SK-N-SH (cell line): ENCODE measurements around the gene UBE2D4. TPM values are rescaled to one million over a fixed set of nuclear protein-coding genes. Genes with fewer than 3 reads are reported as not detected.
A peak's percentile ranks its signal among the peaks of the same experiment; 100 is the strongest.

Experiments
- CTCF ChIA-PET: fragments of 300-600, 350-600 bp; formaldehyde crosslinking; extraction: SDS; loops from one replicate; lab custom pipeline; 2021; lab: Yijun Ruan, JAX
- POLR2A ChIA-PET: fragments of 350-600 bp; sonication (Branson Sonifier 250); formaldehyde crosslinking; extraction: SDS; loops from one replicate; lab custom pipeline; 2020; ENCODE audit warnings: antibody characterized with exemption, inconsistent platforms; lab: Yijun Ruan, JAX
- DNase-seq: peaks from one replicate; pipeline ENCODE4 v3.0.0; 2012
- H2AFZ ChIP-seq: fragments of 200-600 bp; sonication (generic); 2 replicates; pipeline ENCODE4 v1.8.1; 2016; ENCODE audit warnings: antibody characterized with exemption, mild to moderate bottlenecking, low read depth
- H3F3A ChIP-seq: fragments of 200-600 bp; sonication (generic); replicated peaks from 2 replicates; pipeline ENCODE3; 2016; ENCODE audit warnings: antibody characterized with exemption, mild to moderate bottlenecking; ENCODE audit not compliant: insufficient read depth
- H3K27ac ChIP-seq, 2 experiments: fragments of 200-500 bp in 1 of 2; fragments of 200-600 bp in 1 of 2; sonication (Bioruptor generic) in 1 of 2; sonication (generic), shearing (Covaris generic) in 1 of 2; 2 replicates each; pipeline versions ENCODE4 v1.5.1 to v1.6.1; 2014 to 2016; ENCODE audit warnings: low read depth in 2 of 2, inconsistent platforms in 1 of 2, low read length in 1 of 2, mild to moderate bottlenecking in 1 of 2, mixed read lengths in 1 of 2
- H3K27me3 ChIP-seq: fragments of 200-600 bp; sonication (generic), shearing (Covaris generic); 2 replicates; pipeline ENCODE4 v1.6.1; 2016; ENCODE audit warnings: mixed run types; ENCODE audit not compliant: insufficient read depth
- H3K36me3 ChIP-seq, 2 experiments: fragments of 200-500 bp in 1 of 2; fragments of 200-600 bp in 1 of 2; sonication (Bioruptor generic) in 1 of 2; sonication (generic) in 1 of 2; replicated peaks in 1 of 2; 2 replicates each; pipeline versions ENCODE3 to v1.5.1; 2014 to 2016; ENCODE audit warnings: low read length in 1 of 2, mild to moderate bottlenecking in 1 of 2; ENCODE audit not compliant: insufficient read depth in 2 of 2, control insufficient read depth in 1 of 2
- H3K4me1 ChIP-seq, 2 experiments: fragments of 200-500 bp in 1 of 2; fragments of 200-600 bp in 1 of 2; sonication (Bioruptor generic) in 1 of 2; sonication (generic), shearing (Covaris generic) in 1 of 2; 2 replicates each; pipeline versions ENCODE4 v1.5.1 to v1.6.1; 2014 to 2016; ENCODE audit warnings: low read depth in 1 of 2, low read length in 1 of 2, mixed run types in 1 of 2; ENCODE audit not compliant: insufficient read depth in 2 of 2, control insufficient read depth in 1 of 2
- H3K4me2 ChIP-seq: fragments of 200-600 bp; sonication (generic), shearing (Covaris generic); 2 replicates; pipeline ENCODE4 v1.6.1; 2017; ENCODE audit warnings: mixed run types
- H3K4me3 ChIP-seq, 2 experiments: fragments of 200-500 bp in 1 of 2; fragments of 200-600 bp in 1 of 2; sonication (Bioruptor generic) in 1 of 2; sonication (generic), shearing (Covaris generic) in 1 of 2; 2 replicates each; pipeline versions ENCODE4 v1.5.1 to v1.8.1; 2014 to 2016; ENCODE audit warnings: low read depth in 2 of 2, inconsistent platforms in 1 of 2, low read length in 1 of 2, mild to moderate bottlenecking in 1 of 2, mixed read lengths in 1 of 2, moderate library complexity in 1 of 2
- H3K79me2 ChIP-seq: fragments of 200-600 bp; sonication (generic); 2 replicates; pipeline ENCODE4 v1.8.1; 2017; ENCODE audit warnings: mild to moderate bottlenecking; ENCODE audit not compliant: insufficient read depth
- H3K9ac ChIP-seq: fragments of 200-600 bp; sonication (generic); 2 replicates; pipeline ENCODE4 v1.6.1; 2017; ENCODE audit warnings: mixed run types
- H3K9me2 ChIP-seq: fragments of 200-600 bp; sonication (generic); 2 replicates; pipeline ENCODE4 v1.6.1; 2017; ENCODE audit warnings: mixed run types
- H3K9me3 ChIP-seq: fragments of 200-600 bp; sonication (generic); 2 replicates; pipeline ENCODE4 v1.6.1; 2017; ENCODE audit warnings: mixed run types, mild to moderate bottlenecking, moderate library complexity
- H4K20me1 ChIP-seq: fragments of 200-600 bp; sonication (generic); 2 replicates; pipeline ENCODE4 v1.6.1; 2017; ENCODE audit warnings: mild to moderate bottlenecking, mixed run types; ENCODE audit not compliant: insufficient read depth
- CHD2 ChIP-seq: fragments of 150-350 bp; IDR thresholded peaks from 2 replicates; pipeline ENCODE4 v1.6.1; 2018; ENCODE audit warnings: low read length; ENCODE audit not compliant: partially characterized antibody
- EP300 ChIP-seq, 2 experiments: IDR thresholded peaks; 2 replicates each; pipeline versions ENCODE4 v1.4.0 to v1.6.1; 2012; ENCODE audit warnings: borderline replicate concordance in 1 of 2, low read depth in 1 of 2, low read length in 1 of 2
- IRF3 ChIP-seq: fragments of 150-350 bp; IDR thresholded peaks from 2 replicates; pipeline ENCODE4 v1.6.1; 2016; ENCODE audit warnings: mild to moderate bottlenecking, low read depth, low read length
- JUND ChIP-seq: IDR thresholded peaks from 2 replicates; pipeline ENCODE4 v1.4.0; 2012
- MAX ChIP-seq: IDR thresholded peaks from 2 replicates; pipeline ENCODE4 v1.4.0; 2012; ENCODE audit warnings: low read depth
- MXI1 ChIP-seq: IDR thresholded peaks from 2 replicates; pipeline ENCODE4 v1.6.1; 2012; ENCODE audit warnings: mild to moderate bottlenecking, low read depth, low read length, improper control_type of control experiment
- NRF1 ChIP-seq: IDR thresholded peaks from 2 replicates; pipeline ENCODE4 v1.6.1; 2012; ENCODE audit warnings: low read depth, mild to moderate bottlenecking, low read length
- POLR2AphosphoS5 ChIP-seq: IDR thresholded peaks from 2 replicates; pipeline ENCODE4 v1.6.1; 2012; ENCODE audit warnings: low read depth, low read length
- RAD21 ChIP-seq: IDR thresholded peaks from 2 replicates; pipeline ENCODE4 v1.6.1; 2012; ENCODE audit warnings: mild to moderate bottlenecking, low read length
- RCOR1 ChIP-seq: fragments of 150-350 bp; IDR thresholded peaks from 2 replicates; pipeline ENCODE4 v1.6.1; 2017; ENCODE audit warnings: antibody characterized with exemption, low read length
- RFX5 ChIP-seq: IDR thresholded peaks from 2 replicates; pipeline ENCODE4 v1.6.1; 2012; ENCODE audit warnings: mild to moderate bottlenecking, improper control_type of control experiment, low read length
- SIN3A ChIP-seq: IDR thresholded peaks from 2 replicates; pipeline ENCODE4 v1.6.1; 2012; ENCODE audit warnings: low read depth, mild to moderate bottlenecking, low read length, moderate library complexity, borderline replicate concordance
- SMC3 ChIP-seq: IDR thresholded peaks from 2 replicates; pipeline ENCODE4 v1.6.1; 2012; ENCODE audit warnings: low read depth, low read length, improper control_type of control experiment
- TAF1 ChIP-seq: IDR thresholded peaks from 2 replicates; pipeline ENCODE4 v1.6.1; 2012; ENCODE audit warnings: low read depth, mild to moderate bottlenecking, low read length, moderate library complexity, borderline replicate concordance
- USF2 ChIP-seq: fragments of 150-350 bp; IDR thresholded peaks from 2 replicates; pipeline ENCODE4 v1.6.1; 2017; ENCODE audit warnings: antibody characterized with exemption, low read length, low read depth, borderline replicate concordance
- WGBS: methylation state at CpG from one replicate; pipeline ENCODE4 v1.1.6; 2017; ENCODE audit warnings: low lambda C conversion rate; 5-methylcytosine and 5-hydroxymethylcytosine counted together
- polyA plus RNA-seq, 3 experiments: library from polyadenylated mRNA; depleted of rRNA; stranded (reverse); fragments of >200 nt; gene quantifications; 2 replicates each; pipeline ENCODE4 v1.2.3, GENCODE V29; 2012
- TF ChIP-seq, protein P1 (sequence below): IDR thresholded peaks from 2 replicates; pipeline ENCODE4 v1.6.1; 2012; ENCODE audit warnings: mild to moderate bottlenecking, low read depth, low read length, moderate library complexity
- TF ChIP-seq, protein P2 (sequence below): fragments of 200-600 bp; sonication (generic); IDR thresholded peaks from 2 replicates; pipeline ENCODE4 v1.6.1; 2017; ENCODE audit warnings: antibody characterized with exemption, mild to moderate bottlenecking, moderate library complexity

Gene UBE2D4
- polyA plus RNA-seq, 1 of the 3 experiments (the other 2 are of a cell fraction) = 22.8 TPM

DNA sequence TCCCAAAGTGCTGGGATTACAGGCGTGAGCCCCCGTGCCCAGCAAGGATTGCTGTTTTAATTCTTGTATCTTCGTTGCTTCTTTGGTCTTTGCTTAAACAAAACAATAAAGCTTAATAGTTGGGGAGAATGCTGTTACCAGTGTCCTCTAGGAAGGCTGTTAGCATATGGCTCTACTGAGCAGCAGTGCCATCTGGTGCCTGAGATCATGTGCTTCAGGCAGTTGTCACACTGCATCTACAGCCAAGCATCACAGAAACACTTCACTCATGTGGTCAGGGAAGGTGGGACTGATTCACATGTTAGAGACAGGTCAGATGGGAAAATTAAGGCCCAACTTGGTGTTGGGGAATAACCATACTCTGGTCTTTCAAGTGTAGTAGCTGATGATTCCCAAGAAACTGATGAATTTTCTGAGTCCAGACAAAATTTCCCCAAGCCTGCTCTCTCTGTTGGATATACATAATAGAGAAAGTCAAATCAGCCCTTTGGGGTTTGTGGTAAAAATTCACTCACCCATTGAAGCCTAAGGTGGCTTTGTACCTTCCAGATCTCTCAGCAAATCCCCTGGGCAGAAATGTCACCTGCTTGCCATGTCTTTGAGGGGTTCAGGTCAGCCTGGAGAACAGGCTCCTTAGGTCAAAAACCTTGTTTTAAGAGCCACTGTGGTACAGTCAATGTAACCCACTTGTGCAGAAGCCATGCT, 28.4 kb downstream of the UBE2D4 start:
- Histone ChIP-seq H4K20me1 (no peaks in the 10 kb centered on the region), H3K27me3 (no peaks in the 10 kb centered on the region), H3K9me3 (no peaks in the 10 kb centered on the region), H3K36me3 (peaks cover 3 to 28% of the 10 kb centered on the region in 2 experiments), H3K4me3 (no peak overlapping the region), H3K79me2 (no peaks in the 10 kb centered on the region), H3K9me2 (no peaks in the 10 kb centered on the region), H3K27ac (no peak overlapping the region), H2AFZ (no peak overlapping the region), H3F3A (peaks cover 5% of the 10 kb centered on the region), H3K4me1 (no peaks in the 10 kb centered on the region), H3K4me2 (no peak overlapping the region), H3K9ac (no peak overlapping the region)
- DNase-seq = peak; percentile 81
- WGBS = 50% methylated on average over 3 of the region's 3 CpGs
- ChIA-PET CTCF (interaction anchor here (0.6 to 5.7 kb wide), 43 partner anchors 9 to 376 kb away, joined by 3 to 45 read pairs (median 5); partner anchors contain the start of genes COA1, MRPS24 and STK17A), POLR2A (interaction anchor here (0.6 to 1.3 kb wide), 2 partner anchors 82 to 85 kb away, joined by 3 to 4 read pairs; partner anchors contain the start of gene MRPS24)
- no peak for TF ChIP-seq SIN3A
- TF ChIP-seq RAD21 = peak; percentile 99
- TF ChIP-seq IRF3 = no peak
- TF ChIP-seq CHD2 = peak; percentile 55
- TF ChIP-seq JUND = no peak
- 0 out of 2 replicates have a peak, but pooled peaks have one; percentile 12 for TF ChIP-seq NRF1
- no peak for TF ChIP-seq POLR2AphosphoS5
- TF ChIP-seq MXI1 = peak; percentile 92
- TF ChIP-seq, protein P1, sequence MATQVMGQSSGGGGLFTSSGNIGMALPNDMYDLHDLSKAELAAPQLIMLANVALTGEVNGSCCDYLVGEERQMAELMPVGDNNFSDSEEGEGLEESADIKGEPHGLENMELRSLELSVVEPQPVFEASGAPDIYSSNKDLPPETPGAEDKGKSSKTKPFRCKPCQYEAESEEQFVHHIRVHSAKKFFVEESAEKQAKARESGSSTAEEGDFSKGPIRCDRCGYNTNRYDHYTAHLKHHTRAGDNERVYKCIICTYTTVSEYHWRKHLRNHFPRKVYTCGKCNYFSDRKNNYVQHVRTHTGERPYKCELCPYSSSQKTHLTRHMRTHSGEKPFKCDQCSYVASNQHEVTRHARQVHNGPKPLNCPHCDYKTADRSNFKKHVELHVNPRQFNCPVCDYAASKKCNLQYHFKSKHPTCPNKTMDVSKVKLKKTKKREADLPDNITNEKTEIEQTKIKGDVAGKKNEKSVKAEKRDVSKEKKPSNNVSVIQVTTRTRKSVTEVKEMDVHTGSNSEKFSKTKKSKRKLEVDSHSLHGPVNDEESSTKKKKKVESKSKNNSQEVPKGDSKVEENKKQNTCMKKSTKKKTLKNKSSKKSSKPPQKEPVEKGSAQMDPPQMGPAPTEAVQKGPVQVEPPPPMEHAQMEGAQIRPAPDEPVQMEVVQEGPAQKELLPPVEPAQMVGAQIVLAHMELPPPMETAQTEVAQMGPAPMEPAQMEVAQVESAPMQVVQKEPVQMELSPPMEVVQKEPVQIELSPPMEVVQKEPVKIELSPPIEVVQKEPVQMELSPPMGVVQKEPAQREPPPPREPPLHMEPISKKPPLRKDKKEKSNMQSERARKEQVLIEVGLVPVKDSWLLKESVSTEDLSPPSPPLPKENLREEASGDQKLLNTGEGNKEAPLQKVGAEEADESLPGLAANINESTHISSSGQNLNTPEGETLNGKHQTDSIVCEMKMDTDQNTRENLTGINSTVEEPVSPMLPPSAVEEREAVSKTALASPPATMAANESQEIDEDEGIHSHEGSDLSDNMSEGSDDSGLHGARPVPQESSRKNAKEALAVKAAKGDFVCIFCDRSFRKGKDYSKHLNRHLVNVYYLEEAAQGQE = no peak
- peak; percentile 29; the same call in 1 of the 2 replicates for TF ChIP-seq MAX
- peak; percentile 90 for TF ChIP-seq SMC3
- TF ChIP-seq, protein P2, sequence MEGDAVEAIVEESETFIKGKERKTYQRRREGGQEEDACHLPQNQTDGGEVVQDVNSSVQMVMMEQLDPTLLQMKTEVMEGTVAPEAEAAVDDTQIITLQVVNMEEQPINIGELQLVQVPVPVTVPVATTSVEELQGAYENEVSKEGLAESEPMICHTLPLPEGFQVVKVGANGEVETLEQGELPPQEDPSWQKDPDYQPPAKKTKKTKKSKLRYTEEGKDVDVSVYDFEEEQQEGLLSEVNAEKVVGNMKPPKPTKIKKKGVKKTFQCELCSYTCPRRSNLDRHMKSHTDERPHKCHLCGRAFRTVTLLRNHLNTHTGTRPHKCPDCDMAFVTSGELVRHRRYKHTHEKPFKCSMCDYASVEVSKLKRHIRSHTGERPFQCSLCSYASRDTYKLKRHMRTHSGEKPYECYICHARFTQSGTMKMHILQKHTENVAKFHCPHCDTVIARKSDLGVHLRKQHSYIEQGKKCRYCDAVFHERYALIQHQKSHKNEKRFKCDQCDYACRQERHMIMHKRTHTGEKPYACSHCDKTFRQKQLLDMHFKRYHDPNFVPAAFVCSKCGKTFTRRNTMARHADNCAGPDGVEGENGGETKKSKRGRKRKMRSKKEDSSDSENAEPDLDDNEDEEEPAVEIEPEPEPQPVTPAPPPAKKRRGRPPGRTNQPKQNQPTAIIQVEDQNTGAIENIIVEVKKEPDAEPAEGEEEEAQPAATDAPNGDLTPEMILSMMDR = peak; percentile 70
- no peak for TF ChIP-seq TAF1
- TF ChIP-seq RFX5 = peak; percentile 67; the same call in 1 of the 2 replicates
- peak in 1 of 2 experiments; percentile 38; a peak in 1 of 4 replicates for TF ChIP-seq EP300 (IDR thresholded peaks at IDR 0.05; ENCODE audit: borderline replicate concordance in 1 of 2, low read depth in 1 of 2, low read length in 1 of 2)
- no peak for TF ChIP-seq USF2
- 0 out of 2 replicates have a peak, but pooled peaks have one; percentile 25 for TF ChIP-seq RCOR1
